SU-DHL-6 (cell line): Measurements from ENCODE around the gene GARS1.

ENCODE experiments used
- H2AFZ ChIP-seq: fragments of 200-600 bp; sonication (generic); 2 replicates; pipeline ENCODE4 v1.6.1; 2014; ENCODE audit warnings: low read depth, mild to moderate bottlenecking, moderate library complexity, mixed read lengths, antibody characterized with exemption, low read length; ENCODE audit not compliant: severe bottlenecking
- H3F3A ChIP-seq: fragments of 200-600 bp; shearing (Covaris generic); 2 replicates; pipeline ENCODE4 v1.6.0; 2016; ENCODE audit warnings: antibody characterized with exemption, mild to moderate bottlenecking; ENCODE audit not compliant: insufficient read depth
- H3K27ac ChIP-seq: fragments of 200-600 bp; sonication (generic); 2 replicates; pipeline ENCODE4 v1.5.1; 2016; ENCODE audit warnings: low read depth, mild to moderate bottlenecking, low read length, moderate library complexity, mixed read lengths
- H3K27me3 ChIP-seq: fragments of 200-600 bp; sonication (generic), shearing (Covaris generic); 2 replicates; pipeline ENCODE4 v1.6.0; 2014; ENCODE audit warnings: mild to moderate bottlenecking, low read length
- H3K36me3 ChIP-seq: fragments of 200-600 bp; sonication (generic); 2 replicates; pipeline ENCODE4 v1.6.1; 2014; ENCODE audit warnings: mild to moderate bottlenecking, low read length, mixed read lengths
- H3K4me2 ChIP-seq: fragments of 300-600, 200-600 bp; shearing (Covaris generic), sonication (generic); 2 replicates; pipeline ENCODE4 v1.6.0; 2014; ENCODE audit warnings: low read length, low read depth, mild to moderate bottlenecking; ENCODE audit not compliant: poor library complexity, severe bottlenecking
- H3K4me3 ChIP-seq: fragments of 200-600 bp; sonication (generic); 2 replicates; pipeline ENCODE4 v1.5.1; 2014; ENCODE audit warnings: antibody characterized with exemption, low read length, mild to moderate bottlenecking, mixed read lengths; ENCODE audit not compliant: insufficient read depth, poor library complexity, severe bottlenecking
- H3K79me2 ChIP-seq: fragments of 200-600 bp; sonication (generic); 2 replicates; pipeline ENCODE4 v1.6.1; 2014; ENCODE audit warnings: mild to moderate bottlenecking, low read length, moderate library complexity; ENCODE audit not compliant: insufficient read depth
- H3K9ac ChIP-seq: fragments of 200-600 bp; sonication (generic); 2 replicates; pipeline ENCODE4 v1.7.0; 2014; ENCODE audit warnings: mild to moderate bottlenecking, low read length
- H3K9me2 ChIP-seq: fragments of 200-600 bp; sonication (generic); replicated peaks from 2 replicates; pipeline ENCODE4 v1.6.1; 2014; ENCODE audit warnings: low read length; ENCODE audit not compliant: insufficient read depth
- H3K9me3 ChIP-seq: fragments of 200-600 bp; sonication (generic); 2 replicates; pipeline ENCODE4 v1.6.1; 2014; ENCODE audit warnings: low read length, mixed read lengths; ENCODE audit not compliant: insufficient read depth
- H4K20me1 ChIP-seq: fragments of 200-600 bp; sonication (generic); 2 replicates; pipeline ENCODE4 v1.6.1; 2014; ENCODE audit warnings: low read depth, mild to moderate bottlenecking, antibody characterized with exemption, low read length, moderate library complexity, mixed read lengths
- CTCF ChIP-seq: fragments of 200-600 bp; sonication (generic); IDR thresholded peaks from one replicate; pipeline ENCODE4 v1.5.1; 2017; ENCODE audit warnings: antibody characterized with exemption, mild to moderate bottlenecking, low read length, moderate library complexity; ENCODE audit not compliant: insufficient read depth, poor library complexity, severe bottlenecking
- EZH2phosphoT487 ChIP-seq: fragments of 200-600 bp; sonication (generic), shearing (Covaris generic); conservative IDR thresholded peaks from 2 replicates; pipeline ENCODE4 v1.6.1; 2018; ENCODE audit warnings: mild to moderate bottlenecking, antibody characterized with exemption, low read length, moderate library complexity, mixed read lengths

Gene GARS1

GRCh38 chr7:30657131-30657530 is 62.5 kb downstream of the GARS1 start:
- Histone ChIP-seq H3K9ac (no peak overlapping the region), H3K36me3 (no peaks in the 10 kb centered on the region), H3F3A (no peaks in the 10 kb centered on the region), H3K9me2 (no peaks in the 10 kb centered on the region), H3K79me2 (no peaks in the 10 kb centered on the region), H3K4me2 (no peak overlapping the region), H2AFZ (no peak overlapping the region), H3K9me3 (no peaks in the 10 kb centered on the region), H3K27me3 (no peaks in the 10 kb centered on the region), H3K27ac (no peak overlapping the region), H4K20me1 (no peaks in the 10 kb centered on the region), H3K4me3 (no peak overlapping the region)
- TF ChIP-seq EZH2phosphoT487 = no peak
- TF ChIP-seq CTCF = no peak

GRCh38 chr7:30658479-30659074 is 63.9 kb downstream of the GARS1 start:
- H3K79me2 ChIP-seq = no peaks in the 10 kb centered on the region
- H3K36me3 ChIP-seq = no peaks in the 10 kb centered on the region
- H3K9me2 ChIP-seq = no peaks in the 10 kb centered on the region
- TF ChIP-seq CTCF (no peak), EZH2phosphoT487 (no peak)
- no peaks in the 10 kb centered on the region for H3F3A ChIP-seq
- no peak overlapping the region for H3K27ac ChIP-seq
- no peaks in the 10 kb centered on the region for H4K20me1 ChIP-seq
- no peak overlapping the region for H3K4me2 ChIP-seq
- H3K9me3 ChIP-seq = no peaks in the 10 kb centered on the region
- H3K27me3 ChIP-seq = no peaks in the 10 kb centered on the region
- H3K9ac ChIP-seq = no peak overlapping the region
- H3K4me3 ChIP-seq = no peak overlapping the region
- H2AFZ ChIP-seq = no peak overlapping the region

- H3K27ac ChIP-seq = no peak overlapping the region
- H2AFZ ChIP-seq = no peak overlapping the region
- H3K27me3 ChIP-seq = no peaks in the 10 kb centered on the region
- H3F3A ChIP-seq = no peaks in the 10 kb centered on the region
- H3K9me3 ChIP-seq = no peaks in the 10 kb centered on the region
- H3K36me3 ChIP-seq = no peaks in the 10 kb centered on the region
- H3K9me2 ChIP-seq = no peaks in the 10 kb centered on the region
- no peaks in the 10 kb centered on the region for H4K20me1 ChIP-seq
- TF ChIP-seq EZH2phosphoT487 = no peak
- TF ChIP-seq CTCF = no peak
- H3K79me2 ChIP-seq = no peaks in the 10 kb centered on the region
- H3K4me2 ChIP-seq = no peak overlapping the region
- no peak overlapping the region for H3K4me3 ChIP-seq
- H3K9ac ChIP-seq = no peak overlapping the region
Measured at GRCh38 chr7:30659312-30659711, 64.6 kb downstream of the GARS1 start.
